SK-N-SH (cell line): ENCODE results near the gene RASGEF1C.

ENCODE experiments used
- EP300 ChIP-seq, 2 experiments: IDR thresholded peaks; 2 replicates each; pipeline versions ENCODE4 v1.4.0 to v1.6.1; 2012; ENCODE audit warnings: borderline replicate concordance in 1 of 2, low read depth in 1 of 2, low read length in 1 of 2
- EZH2phosphoT487 ChIP-seq: fragments of 200-600 bp; sonication (generic); IDR thresholded peaks from 2 replicates; pipeline ENCODE4 v1.6.1; 2017; ENCODE audit warnings: low read depth, mixed run types, mild to moderate bottlenecking, antibody characterized with exemption, moderate library complexity, borderline replicate concordance
- GABPA ChIP-seq: IDR thresholded peaks from 2 replicates; pipeline ENCODE4 v1.4.0; 2012; ENCODE audit warnings: low read depth, mild to moderate bottlenecking
- POLR2AphosphoS5 ChIP-seq: IDR thresholded peaks from 2 replicates; pipeline ENCODE4 v1.6.1; 2012; ENCODE audit warnings: low read depth, low read length
- RXRA ChIP-seq: IDR thresholded peaks from 2 replicates; pipeline ENCODE4 v1.4.0; 2012; ENCODE audit warnings: low read depth, mild to moderate bottlenecking, borderline replicate concordance
- TAF1 ChIP-seq: IDR thresholded peaks from 2 replicates; pipeline ENCODE4 v1.6.1; 2012; ENCODE audit warnings: low read depth, mild to moderate bottlenecking, low read length, moderate library complexity, borderline replicate concordance
- TF ChIP-seq, protein P1 (sequence below): fragments of 200-600 bp; sonication (generic); IDR thresholded peaks from 2 replicates; pipeline ENCODE4 v1.6.1; 2017; ENCODE audit warnings: antibody characterized with exemption, mild to moderate bottlenecking, moderate library complexity
- TF ChIP-seq, protein P2 (sequence below): IDR thresholded peaks from 2 replicates; pipeline ENCODE4 v1.4.0; 2012; ENCODE audit warnings: low read depth, borderline replicate concordance
- TF ChIP-seq, protein P3 (sequence below): IDR thresholded peaks from 2 replicates; pipeline ENCODE4 v1.4.0; 2012; ENCODE audit warnings: low read depth

DNA sequence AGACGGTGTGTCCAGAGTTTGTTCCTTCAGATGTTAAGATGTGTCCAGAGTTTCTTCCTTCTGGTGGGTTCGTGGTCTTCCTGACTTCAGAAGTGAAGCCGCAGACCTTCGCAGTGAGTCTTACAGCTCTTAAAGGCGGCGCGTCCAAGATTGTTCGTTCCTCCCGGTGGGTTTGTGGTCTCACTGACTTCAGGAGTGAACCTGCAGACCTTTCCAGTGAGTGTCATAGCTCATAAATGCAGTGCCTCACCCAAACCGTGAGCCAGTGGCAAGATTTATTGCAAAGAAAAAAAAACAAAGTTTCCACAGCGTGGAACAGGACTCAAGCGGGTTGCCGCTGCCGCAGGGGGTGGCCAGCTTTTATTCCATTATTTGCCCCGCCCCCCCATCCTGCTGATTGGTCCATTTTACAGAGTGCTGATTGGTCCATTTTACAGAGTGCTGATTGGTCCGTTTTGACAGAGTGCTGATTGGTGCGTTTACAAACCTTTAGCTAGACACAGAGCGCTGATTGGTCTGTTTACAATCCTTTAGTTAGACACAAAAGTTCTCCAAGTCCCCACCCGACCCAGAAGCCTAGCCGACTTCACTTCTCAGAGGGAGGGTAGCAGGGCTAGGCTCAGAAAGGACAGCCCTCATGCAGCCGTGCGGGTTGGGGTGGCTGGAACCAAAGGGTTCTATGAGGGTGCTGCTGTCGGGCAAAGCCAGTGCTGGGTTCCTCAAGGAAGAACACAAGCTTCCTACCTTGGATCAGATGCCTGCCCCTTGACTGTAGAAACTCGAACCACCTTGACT lies 128.3 kb downstream of the RASGEF1C start:
- TF ChIP-seq TAF1 (no peak), EP300 (IDR thresholded peaks at IDR 0.05; ENCODE audit: borderline replicate concordance in 1 of 2, low read depth in 1 of 2, low read length in 1 of 2) (no peak), RXRA (no peak), POLR2AphosphoS5 (no peak), EZH2phosphoT487 (no peak), GABPA (no peak)
- TF ChIP-seq, protein P1, sequence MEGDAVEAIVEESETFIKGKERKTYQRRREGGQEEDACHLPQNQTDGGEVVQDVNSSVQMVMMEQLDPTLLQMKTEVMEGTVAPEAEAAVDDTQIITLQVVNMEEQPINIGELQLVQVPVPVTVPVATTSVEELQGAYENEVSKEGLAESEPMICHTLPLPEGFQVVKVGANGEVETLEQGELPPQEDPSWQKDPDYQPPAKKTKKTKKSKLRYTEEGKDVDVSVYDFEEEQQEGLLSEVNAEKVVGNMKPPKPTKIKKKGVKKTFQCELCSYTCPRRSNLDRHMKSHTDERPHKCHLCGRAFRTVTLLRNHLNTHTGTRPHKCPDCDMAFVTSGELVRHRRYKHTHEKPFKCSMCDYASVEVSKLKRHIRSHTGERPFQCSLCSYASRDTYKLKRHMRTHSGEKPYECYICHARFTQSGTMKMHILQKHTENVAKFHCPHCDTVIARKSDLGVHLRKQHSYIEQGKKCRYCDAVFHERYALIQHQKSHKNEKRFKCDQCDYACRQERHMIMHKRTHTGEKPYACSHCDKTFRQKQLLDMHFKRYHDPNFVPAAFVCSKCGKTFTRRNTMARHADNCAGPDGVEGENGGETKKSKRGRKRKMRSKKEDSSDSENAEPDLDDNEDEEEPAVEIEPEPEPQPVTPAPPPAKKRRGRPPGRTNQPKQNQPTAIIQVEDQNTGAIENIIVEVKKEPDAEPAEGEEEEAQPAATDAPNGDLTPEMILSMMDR: no peak
- TF ChIP-seq, protein P2, sequence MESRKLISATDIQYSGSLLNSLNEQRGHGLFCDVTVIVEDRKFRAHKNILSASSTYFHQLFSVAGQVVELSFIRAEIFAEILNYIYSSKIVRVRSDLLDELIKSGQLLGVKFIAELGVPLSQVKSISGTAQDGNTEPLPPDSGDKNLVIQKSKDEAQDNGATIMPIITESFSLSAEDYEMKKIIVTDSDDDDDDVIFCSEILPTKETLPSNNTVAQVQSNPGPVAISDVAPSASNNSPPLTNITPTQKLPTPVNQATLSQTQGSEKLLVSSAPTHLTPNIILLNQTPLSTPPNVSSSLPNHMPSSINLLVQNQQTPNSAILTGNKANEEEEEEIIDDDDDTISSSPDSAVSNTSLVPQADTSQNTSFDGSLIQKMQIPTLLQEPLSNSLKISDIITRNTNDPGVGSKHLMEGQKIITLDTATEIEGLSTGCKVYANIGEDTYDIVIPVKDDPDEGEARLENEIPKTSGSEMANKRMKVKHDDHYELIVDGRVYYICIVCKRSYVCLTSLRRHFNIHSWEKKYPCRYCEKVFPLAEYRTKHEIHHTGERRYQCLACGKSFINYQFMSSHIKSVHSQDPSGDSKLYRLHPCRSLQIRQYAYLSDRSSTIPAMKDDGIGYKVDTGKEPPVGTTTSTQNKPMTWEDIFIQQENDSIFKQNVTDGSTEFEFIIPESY: no peak
- TF ChIP-seq, protein P3, sequence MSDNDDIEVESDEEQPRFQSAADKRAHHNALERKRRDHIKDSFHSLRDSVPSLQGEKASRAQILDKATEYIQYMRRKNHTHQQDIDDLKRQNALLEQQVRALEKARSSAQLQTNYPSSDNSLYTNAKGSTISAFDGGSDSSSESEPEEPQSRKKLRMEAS: no peak
